Epidermal melanocyte (primary cell): ENCODE data around the gene ABHD4.
"Not testable (repeated sequence)": the region's sequence is repeated elsewhere in the genome, so short reads cannot be mapped to it uniquely, and the experiment has no call there.

Source experiments
- DNase-seq: peaks from one replicate; pipeline ENCODE4 v3.0.0; 2011; ENCODE audit warnings: low spot score; ENCODE audit not compliant: insufficient read length

ABHD4 gene

DNA sequence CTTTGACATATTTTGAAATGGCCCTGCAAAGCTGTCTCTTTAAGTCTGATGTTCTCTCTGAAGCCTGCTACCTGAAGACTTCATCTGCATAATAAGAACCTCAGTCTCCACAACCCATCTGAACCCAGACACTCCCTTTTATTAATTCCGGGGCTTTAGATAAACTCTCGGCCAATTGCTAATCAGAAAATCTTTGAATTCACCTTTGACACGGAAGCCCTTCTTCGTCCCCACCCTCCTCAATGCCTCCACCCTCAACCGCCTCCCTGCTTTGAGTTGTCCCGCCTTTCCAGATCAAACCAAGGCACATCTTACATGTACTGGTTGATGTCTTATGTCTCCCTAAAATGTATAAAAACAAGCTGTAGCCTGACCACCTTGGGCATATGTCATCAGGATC is 28.5 kb downstream of the ABHD4 start:
- DNase-seq = no peak

DNA sequence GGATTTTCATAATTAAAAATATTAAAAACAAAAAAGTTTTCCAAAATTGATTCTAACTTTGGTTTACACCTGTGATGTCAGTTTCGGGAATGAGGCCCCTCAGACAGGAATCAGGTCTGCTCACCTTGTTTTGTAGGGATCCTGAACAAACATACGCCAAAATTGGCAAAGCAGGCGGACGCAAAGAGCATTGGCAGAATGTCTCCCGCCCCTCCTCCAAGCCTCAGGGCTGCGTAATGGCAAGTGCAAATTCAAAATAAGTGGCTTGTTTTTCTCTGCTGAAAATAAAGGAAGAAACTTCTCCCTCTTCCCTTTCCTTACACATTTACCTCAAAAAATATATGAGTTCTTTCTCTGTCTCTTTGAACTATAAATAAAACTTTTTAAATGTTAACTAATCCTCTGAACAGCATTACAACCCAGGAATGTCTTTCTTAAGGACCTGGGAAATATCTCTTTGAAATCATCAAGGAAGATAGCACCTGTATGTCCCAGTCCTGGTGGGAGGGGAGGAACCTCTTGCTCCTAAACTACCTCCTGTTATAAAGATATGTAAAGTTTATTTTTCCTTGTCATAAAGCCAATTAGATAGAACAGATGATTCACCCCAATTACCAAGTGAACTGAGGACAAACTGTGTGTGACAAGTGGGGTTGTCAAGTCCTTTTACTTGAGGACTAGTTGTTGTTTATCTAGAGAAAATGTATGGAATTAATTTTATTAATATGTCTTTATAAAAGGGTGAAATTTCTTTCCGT is 29.6 kb downstream of the ABHD4 start:
- DNase-seq = no peak

DNA sequence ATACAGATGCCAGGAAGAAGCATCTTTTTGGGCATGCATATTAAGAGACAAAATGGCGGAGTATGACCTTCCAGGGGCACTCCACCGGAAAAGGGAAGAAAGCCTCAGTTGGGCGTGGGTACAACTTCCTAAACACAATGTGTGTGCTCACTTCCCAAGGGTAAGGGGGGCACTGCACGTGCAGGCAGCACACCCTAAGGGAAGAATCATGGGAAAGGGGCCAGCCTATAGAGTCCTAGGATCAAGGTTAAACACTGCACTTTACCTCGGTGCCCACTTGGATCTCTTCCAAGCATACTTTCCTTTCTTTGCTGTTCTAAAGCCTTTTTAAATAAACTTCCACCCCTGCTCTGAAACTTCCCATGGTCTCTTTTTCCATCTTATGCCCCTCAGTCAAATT is 31.3 kb downstream of the ABHD4 start:
- no peak for DNase-seq

DNA sequence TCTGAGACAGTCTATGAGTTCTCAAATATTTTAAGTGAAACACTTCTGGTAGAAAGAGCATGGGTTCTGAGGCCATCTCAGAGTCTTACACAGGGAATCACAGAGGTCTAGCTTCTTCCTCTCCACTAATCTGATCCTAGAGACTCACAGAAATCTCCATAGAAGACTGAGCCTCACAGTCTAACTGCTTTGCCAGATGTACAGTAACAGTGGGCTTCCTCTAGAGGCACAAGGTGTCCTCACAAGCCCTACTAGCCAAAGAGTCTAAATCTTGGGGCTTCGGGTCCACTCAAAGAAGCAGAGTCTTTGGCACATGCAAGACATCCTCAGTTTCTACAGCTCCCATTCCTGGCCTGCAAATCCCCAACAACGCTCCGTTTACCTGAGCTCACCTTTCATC is 32.0 kb downstream of the ABHD4 start:
- DNase-seq = no peak

DNA sequence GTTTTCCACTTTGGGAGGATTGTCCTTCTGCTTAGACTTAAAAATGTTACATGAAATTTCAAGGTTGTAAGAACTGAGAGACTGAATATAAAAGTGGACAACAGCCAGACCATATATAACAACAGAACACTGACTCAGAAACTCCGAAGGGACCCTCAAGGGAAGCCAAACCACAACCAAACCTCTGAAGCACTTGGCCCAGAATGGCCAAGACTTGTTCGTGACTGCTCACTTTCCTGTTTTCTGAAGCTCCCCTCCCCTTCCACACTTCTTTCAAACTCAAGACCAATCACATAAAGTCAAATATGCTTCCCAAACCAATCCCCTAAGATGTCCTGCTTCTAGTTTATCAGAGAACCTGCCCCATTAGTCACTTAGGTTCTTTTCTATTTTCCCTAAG is 32.4 kb downstream of the ABHD4 start:
- no peak for DNase-seq

DNA sequence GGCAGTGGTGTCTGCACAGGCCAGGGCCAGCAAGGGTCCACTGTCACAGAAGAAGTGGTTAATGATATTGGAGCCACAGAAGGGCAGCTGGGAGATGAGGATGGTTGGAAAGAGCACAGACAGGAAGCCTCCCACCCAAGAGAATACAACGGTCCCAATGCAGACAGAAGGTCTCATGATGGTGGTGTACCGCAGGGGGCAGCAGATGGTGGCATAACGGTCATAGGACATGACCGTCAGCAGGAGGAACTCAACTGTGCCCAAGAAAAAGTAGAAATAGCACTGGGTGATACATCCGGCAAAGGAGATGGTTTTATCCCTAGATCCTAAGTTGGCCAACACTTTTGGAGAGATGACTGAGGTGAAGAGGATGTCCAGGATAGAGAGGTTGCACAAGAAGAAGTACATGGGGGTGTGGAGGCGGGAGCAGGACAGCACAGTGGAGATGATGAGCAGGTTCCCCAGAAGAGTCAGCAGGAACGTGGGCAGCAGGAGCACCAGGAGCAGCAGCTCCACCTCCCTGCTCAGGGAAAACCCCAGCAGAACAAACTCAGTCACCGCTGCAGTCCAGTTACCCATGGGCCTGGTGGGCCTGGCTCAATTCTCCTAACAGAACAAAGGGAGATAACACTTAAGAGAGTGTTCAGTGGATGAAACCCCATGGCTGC is 36.3 kb downstream of the ABHD4 start:
- no peak for DNase-seq

DNA sequence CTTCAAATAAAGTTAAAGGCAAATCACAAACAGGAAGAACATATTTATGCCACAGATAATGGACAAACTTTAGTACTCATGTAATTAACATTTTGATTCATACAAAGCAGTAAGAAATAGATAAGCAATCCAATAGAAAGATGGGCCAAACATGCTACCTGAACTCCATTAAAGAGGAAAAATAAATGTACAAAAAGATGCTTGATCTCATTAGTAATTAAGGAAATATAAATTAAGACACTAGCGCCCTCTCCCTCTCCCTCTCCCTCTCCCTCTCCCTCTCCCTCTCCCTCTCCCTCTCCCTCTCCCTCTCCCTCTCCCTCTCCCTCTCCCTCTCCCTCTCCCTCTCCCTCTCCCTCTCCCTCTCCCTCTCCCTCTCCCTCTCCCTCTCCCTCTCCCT is 37.9 kb downstream of the ABHD4 start:
- DNase-seq = not testable (repeated sequence)

DNA sequence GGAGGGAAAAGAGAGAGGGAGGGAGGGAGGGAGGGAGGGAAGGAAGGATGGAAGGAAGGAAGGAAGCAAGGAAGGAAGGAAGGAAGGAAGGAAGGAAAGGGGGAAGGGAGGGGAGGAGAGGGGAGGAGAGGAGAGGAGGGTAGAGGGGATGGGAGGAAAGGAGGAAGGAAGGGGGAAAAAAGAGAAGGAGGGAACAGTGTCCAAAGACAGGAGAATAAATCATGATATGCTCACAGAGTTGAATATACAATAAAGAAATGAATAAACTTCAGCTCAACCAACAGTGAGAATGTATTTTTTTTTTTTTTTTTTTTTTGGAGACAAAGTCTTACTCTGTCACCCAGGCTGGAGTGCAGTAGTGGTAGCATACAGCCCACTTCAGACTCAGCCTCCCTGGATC is 42.1 kb downstream of the ABHD4 start:
- DNase-seq = no peak

DNA sequence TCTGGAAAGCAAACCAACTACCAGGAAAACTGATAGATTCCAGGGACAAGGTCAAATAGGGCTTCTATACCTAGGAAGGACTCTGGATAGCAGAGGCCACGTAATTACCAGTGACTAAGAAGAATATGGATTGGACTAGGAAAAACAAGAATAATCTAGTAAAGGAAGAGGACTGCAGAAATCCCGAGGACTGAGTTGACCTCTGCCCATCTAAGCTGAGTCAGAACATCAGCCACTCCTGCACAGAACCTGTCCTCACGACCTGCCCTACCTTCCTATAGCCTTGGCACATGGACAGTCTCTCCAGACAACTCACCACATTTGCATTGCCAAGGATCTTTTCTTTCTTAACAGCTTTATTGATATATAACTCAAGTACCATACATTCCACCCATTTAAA is 43.7 kb downstream of the ABHD4 start:
- DNase-seq = no peak

DNA sequence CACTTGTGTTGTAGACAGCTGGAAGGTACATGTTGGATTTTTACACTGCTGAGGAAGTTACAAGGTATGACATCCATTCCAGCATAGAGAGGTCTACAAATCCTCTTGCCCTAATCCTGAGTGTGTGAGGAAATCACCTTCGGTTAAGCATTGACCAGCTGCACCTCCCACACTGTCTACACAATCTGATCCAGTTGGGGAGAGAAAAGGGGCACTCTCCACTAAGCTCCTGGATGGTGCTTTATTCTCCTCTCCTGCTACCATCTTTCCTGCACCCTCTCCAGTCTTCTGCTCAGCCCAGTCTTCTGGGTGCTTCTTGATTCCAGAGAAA is 46.2 kb downstream of the ABHD4 start, which contains the start of gene OR6J1:
TSS of gene OR6J1 (minus strand) at position 48 of the 331 bp plus-strand sequence. CDS start 9,541 bp downstream, outside the sequence.
- no peak for DNase-seq

DNA sequence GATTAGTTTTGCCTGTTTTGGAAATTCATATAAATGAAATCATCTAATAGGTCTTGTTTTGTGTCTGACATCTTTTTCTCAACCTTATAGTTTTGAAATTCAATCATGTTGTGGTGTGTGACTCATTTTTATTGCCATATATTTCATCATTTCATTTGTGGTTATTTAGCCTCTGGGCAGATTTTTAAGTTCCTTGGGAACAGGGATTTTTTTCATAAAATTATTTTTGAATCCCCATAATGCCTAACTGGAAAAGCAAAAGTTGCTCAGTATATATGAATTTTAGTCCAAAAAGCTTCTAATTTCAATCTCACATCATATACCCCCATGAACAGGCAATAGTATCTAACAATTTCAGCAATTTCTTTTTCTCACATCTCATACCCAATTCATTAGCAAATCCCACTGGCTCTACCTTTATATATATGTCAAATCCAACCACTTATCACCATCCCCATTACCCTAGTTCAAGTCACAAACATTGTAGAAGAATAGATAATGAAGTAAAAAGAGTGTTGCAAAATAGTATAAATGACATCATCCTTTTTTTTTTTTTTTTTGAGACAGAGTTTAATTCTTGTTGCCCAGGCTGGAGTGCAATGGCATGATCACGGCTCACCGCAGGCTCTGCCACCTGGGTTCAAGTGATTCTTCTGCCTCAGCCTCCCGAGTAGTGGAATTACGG is 48.6 kb downstream of the ABHD4 start:
- peak; percentile 52 for DNase-seq

DNA sequence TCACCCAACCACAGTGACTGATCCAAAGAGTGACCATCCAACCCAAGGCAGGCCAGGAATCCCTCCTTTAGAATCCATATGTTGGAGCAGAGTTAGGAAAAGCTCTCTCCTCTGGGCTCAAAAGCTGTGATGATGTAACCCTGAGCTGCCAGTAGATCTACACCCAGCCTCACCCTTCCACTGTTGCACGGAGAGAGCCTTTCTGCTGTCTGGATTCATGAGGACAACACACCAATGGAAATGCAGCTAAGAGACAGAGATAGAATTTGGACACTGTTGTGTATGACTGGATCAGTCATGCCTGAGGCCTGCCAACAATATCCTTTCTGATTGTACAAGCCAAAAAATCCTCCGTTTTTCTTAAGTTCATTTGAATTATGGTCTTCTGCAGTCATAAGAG is 50.4 kb downstream of the ABHD4 start:
- no peak for DNase-seq

DNA sequence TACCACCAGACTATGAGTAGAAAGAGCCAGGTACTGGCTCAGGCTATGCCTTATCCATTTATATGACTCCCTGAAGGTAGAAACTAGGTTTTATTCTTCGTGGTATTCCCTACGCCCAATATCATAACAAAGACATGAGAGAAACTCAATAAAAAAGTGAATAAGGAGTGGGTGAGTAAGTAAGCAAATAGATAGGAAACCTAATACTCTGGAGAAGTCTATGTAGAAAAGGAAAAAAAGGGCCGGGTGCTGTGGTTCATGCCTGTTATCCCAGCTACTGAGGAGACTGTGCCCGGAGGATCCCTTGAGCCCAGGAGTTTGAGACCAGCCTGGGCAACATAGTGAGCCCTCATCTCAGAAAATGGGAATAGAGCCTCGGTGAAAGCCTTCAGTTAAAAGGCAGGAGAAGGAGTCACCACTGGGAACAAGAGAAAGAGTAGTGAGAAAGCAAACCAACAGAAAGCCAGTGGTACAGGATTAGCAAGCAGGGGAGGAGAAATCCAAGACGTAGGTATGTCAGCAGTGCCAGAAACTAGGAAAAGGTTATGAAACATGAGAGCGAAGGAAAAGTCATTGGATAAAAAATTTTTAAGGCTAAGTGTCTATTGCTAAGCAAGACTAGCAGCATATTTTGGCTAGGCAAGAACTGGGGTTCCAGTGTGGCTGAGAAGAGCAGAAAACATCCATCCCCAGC is 52.1 kb downstream of the ABHD4 start:
- no peak for DNase-seq

DNA sequence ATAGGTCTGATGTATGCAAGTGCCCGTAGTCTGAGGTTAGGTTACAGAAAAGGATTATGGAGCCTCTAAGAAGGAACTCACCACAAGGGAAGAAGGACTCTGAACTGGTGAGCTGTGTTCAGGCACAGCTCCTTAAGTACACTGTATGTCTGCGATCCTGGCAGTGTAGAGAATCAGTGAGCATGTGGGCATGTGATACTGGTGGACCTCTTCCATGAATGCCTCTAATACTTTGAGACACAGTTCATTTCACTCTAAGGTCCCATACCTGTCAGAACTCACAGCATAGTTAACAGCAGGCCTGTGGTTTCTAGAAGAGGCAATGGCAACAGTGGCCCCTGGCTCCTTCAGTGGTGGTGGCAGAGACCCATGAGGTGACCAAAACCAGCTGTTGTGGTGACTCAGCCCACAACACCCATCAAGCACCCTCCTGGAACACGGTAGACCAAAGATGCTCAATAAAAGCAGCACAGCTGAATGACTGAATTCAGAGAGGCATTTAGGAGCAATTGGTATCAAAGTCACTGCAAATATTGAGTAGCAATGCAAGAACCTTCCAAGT is 52.9 kb downstream of the ABHD4 start:
- no peak for DNase-seq

DNA sequence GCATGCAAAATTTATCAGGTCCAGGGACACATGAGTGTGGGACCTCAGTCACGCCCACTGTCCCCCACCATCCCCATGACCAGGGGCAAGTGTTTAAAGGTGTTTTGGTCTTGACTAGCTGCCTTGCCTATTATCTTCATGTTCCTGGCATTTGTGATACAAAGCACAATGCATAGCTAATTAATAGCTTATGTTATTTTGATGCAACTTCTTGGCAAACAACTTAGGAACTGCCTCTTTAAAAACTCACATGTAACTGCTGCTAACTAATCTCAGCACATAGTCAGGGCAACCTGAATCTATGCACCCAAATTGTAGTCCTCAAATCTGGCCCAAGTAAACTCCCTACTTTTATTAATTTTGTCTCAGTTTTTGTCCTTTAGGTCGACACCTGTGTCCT is 53.5 kb downstream of the ABHD4 start:
- DNase-seq = no peak

DNA sequence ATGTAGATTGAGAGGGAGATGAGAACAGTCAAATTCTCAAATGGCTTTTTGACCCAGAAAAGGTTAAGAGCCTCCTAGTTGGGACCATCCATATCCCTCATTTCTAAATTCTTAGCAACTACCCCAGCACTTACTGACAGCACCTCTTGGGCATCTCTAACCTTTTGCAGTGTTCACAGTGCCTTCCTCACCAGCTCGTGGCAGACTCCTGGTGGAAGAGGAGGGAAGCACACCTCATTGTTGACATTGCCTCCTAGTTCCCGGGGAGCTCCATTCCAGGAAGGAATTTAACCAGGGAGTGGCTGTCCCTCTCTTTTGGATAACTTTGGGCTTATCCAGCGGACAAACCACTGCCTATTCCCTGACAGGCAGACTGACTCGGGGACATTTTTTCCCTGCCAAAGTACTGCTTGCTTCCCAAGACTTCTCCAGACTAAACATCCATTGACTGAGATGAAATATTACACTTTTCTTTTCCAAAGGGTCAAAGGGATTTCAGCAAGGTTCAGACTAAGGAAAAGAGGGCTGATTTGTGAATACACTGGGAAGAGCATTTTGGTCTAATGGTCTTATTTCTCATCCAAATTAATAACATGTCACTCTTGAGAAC is 55.0 kb downstream of the ABHD4 start:
- peak; percentile 57 for DNase-seq

DNA sequence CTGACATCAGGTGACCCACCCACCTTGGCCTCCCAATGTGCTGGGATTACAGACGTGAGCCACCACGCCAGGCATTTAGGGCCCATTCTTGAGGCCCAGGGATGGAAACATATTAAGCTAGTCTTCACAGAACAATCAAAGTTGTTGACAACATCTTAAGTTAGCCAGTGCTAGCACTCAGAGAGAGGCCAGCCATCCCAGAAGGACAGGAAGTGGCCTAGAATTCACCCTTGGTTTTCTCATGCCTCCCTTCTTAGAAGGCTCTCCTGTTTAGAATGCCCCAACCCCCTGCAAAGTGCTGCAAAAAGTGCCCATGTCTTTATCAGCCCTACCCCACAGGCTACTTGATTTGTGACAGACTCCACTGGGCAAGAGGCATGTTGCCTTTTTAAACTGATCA is 58.1 kb downstream of the ABHD4 start:
- no peak for DNase-seq

DNA sequence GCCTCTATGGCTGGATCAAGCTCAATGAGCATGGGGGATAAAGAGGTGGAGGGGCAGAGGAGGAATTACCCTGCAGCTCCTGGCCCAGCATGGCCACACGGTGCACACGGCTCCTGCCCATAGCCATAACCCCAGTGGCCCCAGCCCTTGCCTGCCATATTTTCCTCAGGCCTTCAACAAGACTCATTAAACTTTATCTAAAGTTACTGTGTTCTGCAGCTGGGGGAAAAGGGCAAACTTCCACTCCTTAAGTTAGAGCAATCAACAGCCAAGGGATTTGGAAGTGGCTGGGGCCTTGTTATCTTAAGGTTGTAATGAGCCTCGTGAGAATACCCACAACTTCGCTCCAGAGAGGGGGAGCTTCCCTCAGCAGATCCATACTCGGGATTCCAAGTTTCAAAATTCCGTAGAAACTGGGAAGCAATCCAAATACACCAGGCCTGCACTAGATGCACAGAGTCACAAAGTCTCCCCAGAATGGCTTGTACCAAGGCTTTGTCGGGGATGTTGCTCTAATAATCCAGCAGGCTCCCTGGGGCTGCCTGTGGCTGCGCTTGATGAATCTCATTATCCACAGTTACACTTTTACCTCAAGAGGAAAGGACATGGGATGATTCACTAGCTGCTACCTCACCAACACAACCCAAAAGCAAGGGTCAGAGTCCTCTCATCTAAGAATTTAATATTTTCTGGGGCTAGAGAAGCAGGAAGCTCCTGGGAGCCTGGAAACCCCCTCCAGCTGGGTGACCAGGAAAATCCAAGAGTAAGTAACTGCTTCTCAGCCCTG is 59.0 kb downstream of the ABHD4 start:
- DNase-seq = no peak

DNA sequence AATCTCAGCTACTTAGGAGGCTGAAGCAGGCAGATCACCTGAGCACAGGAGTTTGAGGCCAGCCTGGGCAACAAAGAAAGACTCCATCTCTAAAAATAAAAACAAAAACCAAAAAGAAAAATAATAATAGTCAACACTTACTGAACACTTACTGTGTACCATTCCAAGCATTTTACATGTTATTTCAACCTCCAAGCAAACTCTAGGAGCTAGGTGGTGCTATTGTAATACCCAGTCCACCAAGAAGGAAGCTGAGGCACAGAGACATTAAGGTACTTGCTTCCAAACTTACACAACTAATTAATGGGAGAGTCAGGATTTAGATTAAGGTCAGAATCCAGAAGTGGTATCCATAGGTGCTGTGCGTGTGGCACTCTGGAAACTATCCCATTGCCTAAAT is 59.8 kb downstream of the ABHD4 start:
- no peak for DNase-seq

DNA sequence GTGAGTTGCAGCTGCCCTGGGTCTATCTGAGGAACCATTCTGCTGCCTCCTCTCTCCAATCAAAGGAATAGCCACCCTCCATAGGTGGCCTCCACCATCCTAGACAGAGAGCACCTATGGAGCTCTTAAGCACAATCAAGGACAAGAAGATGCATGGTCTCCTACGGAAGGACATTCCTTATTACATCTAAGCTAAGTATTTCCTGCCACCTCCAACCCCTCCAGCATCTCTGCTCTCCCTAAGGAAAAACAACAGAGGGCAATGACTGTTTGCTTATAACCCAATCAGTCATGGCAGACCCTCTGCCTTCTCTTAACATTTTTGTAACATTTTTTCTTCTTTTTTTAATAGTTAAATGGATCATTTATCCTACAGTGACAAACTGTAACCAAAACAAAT is 60.8 kb downstream of the ABHD4 start:
- no peak for DNase-seq

DNA sequence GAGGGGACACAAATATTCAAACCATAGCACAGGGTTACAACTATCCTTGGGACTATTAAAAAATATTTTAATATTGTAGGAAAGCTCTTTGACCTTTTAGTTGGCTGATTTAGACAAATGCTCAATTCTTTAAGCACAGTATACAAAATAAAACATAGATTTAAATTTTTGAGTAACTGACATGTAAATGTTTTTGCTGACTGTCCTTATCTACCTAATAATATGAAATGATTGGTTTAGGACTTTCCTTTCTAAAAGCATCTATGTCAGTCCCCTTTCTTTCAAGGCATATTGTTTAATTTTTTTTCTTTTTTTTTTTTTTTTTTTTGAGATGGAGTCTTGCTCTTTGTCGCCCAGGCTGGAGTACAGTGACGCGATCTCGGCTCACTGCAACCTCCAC is 62.6 kb downstream of the ABHD4 start:
- no peak for DNase-seq
